ENCODE data around the gene INTS11.
"Not testable (repeated sequence)": the region's sequence is repeated elsewhere in the genome, so short reads cannot be mapped to it uniquely, and the experiment has no call there.

Gene INTS11

DNA sequence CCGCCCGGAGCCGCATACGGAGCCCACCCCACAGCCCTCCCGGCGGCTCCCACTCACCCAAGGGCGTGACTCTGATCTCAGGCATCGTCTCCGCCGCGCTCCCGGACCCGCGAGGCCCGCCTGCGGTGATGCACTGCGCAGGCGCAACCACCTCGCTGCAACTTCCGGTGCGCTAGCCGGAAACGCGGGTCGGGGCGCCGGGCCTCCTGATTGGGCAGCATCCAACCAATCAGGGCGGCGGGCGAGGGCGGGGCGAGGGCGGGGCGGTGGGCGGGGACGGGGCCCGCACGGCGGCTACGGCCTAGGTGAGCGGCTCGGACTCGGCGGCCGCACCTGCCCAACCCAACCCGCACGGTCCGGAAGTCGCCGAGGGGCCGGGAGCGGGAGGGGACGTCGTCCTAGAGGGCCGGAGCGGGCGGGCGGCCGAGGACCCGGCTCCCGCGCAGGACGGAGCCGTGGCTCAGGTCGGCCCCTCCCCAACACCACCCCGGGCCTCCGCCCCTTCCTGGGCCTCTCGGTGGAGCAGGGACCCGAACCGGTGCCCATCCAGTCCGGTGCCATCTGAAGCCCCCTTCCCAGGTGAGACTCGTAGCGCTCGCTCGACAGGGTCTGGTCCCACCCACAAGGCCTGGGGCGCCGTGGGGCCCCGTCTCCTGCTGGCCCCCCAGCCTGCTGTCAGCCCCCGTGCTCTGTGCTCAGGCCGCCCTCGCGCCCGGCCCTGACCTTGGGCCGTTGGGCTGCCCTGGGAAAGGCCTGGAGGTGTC lies at the start of gene INTS11, which contains the start of gene CPTP:
INTS11 (minus strand) TSS at position 137 of the 764 bp plus-strand sequence; CDS start at position 85, 52 bp downstream.
CPTP (plus strand) TSS at position 279 of the 764 bp plus-strand sequence. CDS start 2,109 bp downstream, outside the sequence.
- peak; percentile 89 to 92 for DNase-seq

DNA sequence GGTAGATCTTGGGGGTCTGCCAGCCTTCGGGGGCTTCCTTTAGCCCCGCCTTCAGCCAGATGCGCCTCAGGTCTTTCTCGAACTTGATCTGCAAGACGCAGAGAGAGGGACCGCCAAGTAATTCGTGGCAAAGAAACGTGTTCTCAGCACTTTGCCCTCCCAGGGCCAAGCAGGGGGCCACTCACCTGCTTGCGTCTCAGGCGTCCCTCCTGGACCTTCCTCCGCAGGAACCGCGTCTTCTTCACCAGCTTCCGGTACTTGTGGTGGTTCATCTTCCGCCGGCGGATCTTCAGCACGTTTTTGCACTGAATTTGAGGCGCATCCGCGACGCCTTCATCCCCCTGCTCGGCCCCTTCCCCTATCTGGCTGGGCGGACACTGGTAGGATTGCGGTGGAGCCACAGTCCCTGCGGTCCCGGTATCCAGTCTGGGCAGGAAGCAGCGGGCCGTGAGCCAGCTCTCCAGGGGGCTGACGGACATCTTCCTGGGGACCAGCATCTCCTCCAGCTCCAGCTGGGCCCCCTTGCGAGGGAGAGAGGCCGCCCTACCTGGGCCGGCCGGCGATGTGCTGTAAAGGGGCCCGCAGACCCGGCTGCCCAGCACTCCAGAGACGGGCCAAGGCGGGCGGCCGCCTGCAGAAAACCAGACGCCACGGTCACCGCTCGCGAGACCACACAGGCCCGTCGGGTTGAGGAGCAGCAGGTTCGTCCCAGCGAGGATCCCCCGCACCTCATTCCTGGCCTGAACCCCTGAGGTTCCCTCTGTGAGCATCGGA lies 49.5 kb upstream of the INTS11 start:
- no peak for DNase-seq

DNA sequence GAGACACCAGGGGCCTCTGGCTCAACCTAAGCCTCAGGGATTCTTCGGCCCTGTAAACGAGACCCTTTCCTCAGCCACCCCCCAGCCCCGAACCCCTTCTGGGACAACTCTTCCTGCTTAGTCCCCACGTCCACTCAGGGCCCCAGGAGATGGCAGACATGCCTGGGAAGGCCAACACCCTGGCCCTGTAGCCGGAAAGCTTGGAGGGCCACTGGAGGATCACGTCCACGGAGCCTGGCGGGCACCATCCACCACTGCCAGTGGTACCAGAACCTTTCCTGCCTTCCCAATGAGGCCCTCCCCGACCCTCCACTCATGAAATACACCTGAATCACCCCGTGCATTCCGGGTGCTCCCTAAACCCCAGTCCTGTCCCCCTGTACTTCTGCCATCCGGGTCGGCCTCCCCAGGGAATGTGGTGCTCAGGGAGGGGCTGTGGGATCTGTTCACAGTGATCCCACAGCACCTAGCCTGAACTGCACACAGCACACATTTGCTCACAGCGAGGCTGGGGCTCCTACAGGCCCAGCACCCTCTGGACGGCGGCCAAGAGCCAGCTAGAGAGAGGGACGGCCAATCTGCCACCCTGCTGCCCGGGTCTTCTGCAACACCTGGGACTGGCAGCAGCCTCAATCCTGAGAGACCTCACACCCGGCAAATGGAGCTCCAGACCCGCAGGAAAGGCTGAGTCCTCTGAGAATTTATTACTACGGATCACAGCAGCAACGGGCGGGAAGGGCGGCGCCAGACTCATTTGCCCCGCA lies 48.8 kb upstream of the INTS11 start:
- DNase-seq = no peak

DNA sequence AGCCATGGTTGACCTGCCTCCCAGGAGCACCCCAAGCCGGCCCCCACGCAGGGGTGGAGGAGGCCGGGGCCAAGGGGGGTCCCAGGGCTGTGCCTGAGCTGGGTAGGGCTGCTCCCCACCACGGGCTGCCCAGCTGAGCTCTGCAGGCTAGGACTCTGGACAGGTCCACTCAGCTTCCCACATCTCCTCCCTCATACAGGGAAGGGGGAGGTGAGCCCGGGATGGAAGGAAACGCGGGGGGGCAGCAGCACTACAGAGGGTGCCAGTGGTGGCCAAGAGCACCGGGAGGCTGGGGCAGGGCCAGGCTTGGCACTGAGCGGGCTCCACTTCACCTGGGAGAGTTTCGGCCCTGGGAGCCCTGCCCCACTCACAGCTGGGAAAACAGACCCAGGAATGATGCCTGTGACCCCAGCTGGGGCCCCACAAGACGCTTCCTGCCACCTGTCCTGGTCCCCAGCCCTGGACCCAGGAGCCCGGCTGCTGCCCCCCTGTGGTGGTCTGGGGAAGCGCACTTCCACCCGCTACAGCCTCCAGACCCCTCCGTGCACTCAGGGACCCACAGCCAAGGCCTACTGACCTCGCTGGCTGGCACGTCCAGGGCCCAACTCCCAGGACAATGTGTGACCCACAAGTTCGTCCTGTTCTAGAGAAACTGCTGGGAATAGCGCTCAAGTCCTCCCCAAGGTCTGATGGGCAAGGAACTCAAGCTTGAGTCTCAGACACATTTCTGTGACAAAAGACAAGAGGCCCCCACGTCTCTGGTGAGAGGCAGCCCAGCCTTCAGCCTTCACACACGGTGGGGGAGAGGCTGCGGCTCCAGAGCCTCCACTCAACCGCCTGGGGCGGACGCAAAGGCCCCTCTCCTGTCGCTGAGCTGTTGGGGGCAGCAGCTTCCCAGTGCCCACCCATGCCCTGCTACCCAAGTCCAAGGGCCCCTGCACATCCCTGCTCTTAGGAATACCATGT lies 47.6 kb upstream of the INTS11 start:
- peak; percentile 77 to 87 for DNase-seq

DNA sequence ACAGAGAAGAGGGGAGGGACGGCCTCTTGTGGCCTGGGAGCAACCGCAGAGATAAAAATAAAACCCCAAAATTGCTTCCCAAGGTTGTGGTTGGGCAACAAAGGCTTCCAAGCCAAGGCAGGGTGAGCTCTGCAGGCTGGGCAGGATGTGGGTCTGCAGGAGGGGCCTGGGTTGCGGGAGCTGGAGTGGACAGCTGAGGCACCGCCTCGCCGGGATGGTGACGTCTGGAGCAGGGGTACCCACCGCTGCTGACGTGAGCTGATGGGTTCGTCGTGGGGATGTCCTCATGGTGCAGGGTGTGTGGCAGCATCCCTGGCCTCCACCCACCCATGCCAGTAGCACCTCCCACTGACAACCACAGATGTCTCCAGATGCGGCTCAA lies 46.9 kb upstream of the INTS11 start:
- no peak for DNase-seq

DNA sequence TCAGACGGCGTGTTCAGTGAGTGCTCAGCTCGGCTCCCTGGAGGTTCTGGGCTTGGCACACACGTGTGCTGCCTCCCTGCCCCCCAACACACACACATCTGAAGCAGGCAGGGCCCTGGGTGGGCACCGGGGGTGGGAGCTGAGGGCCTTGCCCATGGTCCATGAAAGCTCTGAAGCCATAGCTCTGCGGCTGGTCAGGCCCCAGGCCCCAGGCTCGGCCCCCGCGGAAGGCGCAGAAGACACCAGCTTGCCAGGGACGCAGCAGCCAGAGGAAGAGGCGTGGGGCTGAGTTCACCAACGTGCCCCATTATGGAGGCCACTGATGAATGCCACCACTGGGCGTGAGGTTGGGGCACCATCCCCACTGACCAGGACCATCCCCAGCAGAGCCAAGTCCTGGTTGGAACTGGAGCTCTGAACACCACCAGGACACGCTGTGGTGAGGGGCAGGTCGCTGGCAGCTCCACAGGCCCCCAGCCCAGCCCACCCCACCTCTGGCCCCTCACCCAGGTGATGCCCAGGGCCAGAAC lies 46.4 kb upstream of the INTS11 start:
- DNase-seq = no peak

DNA sequence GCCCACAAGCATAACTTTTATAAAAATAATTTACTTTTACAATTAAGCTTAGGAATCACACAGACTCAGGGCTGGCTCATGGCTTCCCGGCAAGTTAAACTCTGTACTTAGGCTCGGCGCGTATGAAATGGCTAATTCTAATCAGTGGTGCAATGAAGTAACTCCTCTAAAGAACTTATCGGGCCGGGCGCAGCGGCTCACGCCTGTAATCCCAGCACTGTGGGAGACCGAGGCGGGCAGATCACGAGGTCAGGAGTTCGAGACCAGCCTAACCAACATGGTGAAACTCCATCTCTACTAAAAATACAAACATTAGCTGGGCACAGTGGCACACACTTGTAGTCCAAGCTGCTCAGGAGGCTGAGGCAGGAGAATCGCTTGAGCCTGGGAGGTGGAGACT lies 45.6 kb upstream of the INTS11 start:
- not testable (repeated sequence) for DNase-seq

DNA sequence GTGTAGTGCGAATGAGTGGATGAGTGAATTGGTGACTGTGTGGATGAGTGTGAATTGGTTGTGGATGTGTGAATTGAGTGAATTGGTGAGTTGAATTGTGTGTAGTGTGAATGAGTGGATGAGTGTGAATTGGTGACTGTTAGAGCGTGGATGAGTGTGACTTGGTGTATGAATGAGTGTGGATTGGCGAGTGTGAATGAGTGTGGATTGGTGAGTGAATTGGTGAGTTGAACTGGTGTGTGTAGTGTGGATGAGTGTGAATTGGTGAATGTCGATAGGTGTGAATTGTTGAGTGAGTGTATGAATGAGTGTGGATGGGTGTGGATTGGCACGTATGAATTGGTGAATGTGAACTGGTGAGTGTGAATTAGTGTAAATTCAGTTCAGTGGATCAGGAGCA lies 42.9 kb upstream of the INTS11 start:
- no peak for DNase-seq

DNA sequence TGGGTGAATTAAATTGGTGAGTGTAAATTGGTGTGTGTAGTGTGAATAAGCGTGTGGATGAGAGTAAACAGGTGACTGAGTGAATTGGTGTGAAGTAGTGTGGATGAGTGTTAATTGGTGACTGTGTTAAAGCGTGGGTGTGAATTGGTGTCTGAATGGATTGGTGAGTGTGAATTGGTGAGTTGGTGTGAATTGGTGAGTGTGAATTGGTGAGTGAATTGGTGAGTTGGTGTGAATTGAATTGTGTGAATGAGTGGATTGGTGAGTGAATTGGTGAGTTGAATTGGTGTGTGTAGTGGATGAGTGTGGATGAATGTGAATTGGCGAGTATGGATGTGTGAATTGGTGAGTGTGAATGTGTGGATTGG lies 42.2 kb upstream of the INTS11 start:
- no peak for DNase-seq

DNA sequence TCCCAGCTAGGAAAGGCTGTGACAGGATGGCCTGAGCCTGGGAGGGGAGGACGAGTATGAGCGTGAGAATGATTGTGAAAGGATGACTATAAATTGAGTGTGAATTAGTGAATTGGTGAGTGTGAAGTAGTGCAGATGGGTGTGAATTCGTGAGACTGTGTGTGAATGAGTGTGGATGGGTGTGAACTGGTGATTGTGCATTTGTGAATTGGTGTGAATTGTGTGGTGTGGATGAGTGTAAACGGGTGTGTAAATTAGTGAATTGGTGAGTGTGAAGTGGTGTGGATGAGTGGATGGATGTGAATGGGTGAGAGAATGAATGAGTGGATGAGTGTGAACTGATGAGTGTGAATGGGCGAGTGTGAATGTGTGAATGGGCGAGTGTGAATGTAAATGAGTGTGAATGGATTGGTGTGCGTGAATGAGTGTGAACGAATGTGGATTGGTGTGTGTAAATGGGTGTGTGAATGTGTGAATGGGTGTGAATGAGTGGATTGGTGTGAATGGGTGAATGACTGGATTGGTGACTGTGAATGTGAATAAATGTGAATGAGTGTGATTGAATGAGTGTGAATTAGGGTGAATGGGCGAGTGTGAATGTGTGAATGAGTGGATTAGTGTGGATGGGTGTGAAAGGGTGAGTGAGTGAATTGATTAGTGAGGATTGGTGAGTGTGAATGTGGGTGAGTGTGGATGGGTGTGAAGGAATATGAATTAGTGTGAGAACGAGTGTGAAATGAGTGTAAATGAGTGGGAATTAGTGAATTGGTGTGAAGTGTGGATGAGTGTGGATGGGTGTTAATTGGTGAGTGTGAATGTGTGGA lies 41.6 kb upstream of the INTS11 start:
- no peak for DNase-seq

DNA sequence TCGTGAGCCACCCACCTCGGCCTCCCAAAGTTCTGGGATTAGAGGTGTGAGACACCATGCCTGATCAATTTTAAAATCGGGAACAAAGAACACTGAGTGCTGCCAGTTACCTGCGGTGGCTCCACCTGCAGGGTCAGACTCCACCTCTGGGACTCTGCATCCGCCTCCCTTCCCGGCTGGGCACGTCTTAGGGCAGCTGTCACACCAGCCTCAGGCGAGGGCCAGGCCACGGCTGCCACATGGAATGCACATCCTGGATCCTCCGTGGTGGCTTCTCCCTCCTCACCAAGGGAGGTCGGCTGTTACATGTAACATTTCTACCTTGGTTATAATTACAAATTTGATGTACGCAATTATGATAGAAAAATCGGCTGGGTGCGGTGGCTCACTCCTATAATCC lies 39.8 kb upstream of the INTS11 start:
- DNase-seq = no peak

DNA sequence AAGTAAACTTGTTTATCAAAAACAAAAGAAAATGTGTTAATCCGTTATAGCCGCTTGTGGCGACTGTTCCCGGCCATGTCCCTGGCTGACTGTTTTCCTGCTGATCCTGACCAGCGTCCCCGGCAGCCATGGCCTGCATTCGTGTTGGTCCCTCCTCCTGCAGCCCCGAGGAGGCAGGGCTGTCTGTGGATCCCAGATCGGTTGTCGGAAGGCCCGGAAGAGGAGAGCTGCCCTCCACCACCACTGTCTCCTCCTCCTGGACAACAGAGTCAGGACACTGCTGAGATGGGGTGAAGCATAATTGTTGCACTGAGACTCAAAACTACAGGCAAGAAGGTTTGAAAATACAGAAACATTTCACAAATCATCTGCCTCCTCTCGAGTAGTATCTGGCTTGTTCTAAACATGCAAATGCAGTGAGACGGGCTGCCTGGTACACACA lies 37.5 kb upstream of the INTS11 start:
- no peak for DNase-seq

DNA sequence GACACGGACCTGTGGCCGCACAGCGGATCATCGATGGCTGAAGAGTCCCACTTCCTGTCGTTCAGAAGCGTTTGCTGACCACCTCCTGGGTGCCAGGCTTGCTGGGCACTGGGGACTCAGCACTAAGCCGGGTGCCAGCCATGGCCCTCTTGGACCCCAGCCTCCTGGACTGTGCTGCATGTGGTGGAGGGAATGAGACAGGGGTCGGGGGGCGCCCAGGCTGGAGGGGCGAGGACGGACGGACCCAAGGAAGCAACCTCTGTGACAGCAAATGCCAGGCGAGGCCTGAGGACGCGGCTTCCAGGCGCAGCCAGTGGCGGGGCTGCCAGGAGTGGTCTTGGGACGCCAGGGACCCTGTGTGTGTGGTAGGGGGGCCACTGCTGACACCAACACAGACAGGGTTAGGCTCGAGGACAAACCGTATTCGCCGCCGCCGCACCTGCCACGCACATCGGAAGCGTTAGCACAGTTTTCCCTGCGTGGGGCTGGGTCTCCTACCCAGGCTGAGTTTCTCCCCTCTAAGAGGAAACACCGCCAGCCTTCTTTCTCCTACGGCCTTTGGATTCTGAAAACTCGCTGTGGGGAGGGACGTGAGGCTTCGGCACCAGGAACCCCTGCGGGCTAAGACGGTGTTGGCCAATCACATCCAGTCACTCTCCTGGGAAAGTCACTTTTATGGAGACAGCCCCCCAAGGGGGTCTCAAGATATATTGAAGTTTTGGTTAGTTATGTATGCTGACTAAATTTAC lies 36.9 kb upstream of the INTS11 start:
- no peak for DNase-seq

DNA sequence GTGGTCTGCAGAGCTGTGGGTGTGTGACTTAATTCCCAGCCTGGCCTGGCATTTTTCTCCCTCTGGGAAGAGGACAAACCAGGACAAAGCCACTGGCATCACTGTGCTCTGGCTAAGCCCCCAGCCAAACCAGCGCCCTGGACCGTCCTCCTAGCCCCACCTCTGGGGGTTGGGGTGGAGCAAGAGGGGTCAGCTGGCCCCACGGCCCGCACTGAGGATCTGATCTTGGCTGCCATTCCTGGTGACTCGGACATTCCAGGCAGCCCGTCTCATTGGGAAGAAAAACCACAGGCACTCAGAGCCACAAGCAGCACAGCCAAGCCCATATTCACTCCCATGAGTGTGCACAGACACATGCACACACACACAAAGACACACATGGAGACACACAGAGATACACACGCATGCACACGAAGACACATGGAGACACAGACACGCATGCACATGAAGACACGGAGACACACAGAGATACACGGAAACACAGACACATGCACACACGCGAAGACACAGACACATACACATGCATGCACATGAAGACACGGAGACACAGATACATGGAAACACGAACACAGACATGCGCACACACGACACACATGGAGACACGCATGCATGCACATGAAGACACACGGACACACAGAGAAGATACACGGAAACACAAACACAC lies 36.2 kb upstream of the INTS11 start:
- no peak for DNase-seq

DNA sequence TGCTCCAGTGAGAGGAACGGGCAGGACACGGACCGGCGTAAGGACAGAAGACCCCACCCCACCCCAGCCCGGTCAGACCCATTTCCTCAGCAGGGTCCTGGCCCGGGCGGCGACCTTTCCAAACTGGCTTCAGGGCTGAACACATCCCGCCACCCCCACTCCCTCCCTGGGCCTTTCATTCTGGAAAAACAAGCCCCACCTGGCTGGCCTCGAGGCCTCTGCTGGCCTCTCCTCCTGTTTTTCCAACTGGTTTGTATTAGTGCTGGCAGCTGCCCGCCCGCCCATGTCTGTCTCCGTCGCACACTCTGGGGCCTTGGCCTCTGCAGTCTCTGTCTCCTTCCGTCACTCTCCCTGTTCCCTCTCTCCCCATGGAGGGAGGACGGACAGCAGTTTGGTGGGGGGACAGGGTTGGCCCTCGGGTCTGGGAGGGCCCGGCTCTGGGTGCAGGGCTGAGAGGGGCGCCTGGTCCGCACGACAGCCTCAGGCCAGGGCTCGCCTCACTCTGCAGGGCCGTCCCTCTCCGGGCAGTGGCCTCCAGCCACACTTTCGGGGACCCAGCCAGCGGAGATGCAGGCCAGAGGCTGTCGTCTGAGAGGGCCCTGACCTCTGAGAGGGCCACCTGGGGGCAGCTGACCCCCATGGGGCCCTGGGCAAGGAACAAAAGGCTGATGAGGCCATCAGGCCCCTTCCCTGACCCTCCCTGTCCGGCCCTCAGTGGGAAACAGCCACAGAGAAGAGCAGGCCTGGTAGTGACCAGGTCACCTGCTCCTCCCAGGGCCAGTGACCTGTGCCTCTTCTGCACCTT lies 35.4 kb upstream of the INTS11 start:
- no peak for DNase-seq

DNA sequence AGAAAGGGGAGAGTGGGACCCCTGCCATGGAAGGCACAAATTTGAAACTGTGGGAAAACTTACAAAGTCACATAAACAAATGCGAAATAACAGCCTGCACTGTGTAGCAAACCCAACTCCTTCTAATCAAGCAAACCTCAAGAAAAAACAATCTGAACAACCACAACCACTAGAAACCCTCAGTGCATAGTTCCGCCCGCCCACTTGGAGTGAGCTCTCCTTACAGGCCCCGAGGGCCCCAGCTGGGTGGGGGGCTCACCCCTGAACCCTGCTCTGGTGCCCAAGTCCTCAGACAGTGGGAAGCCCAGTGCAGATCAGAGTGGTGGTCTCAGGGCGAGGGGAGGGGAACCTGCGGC lies 34.8 kb upstream of the INTS11 start:
- DNase-seq = no peak

DNA sequence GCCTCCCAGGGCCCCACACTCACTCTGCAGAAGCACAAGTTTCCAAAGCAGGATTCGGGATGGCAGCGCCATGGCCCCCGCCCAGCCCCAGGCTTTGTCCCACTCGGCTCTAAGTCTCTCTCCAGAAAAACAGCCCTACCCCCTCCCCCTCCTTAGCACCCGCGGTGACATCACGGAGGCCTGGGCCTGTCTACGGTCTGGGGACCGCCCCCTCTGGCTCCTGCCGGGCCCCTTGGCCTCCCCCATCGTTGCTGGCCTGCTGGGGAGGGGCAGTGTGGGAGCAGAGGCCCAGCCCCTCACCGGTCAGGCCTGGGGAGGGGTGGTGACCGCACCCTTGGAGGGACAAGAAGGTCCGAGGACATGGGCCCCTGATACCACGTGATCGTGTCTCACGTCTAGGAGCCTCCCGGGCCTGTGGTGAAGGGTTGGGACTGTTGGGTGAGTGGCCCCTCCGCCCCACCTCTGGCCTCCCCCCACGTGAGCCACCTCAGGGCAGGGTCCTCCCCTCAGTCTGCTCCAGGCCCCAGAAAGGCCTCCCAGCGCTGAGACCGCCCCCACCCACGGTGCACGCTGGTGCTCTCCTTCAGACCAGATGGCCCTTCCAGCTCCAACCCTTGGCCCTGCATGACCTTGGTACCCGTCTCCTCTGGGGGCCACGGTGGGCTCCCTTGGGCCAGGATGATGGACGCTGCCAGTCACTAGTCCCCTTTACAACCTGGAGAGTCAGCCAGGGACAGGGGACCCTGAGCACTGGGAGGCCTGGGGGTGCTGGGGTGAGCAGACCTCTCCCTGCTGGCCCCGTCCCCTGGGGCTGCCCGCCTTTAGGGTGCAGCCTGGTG lies 34.2 kb upstream of the INTS11 start, which contains the start of gene MXRA8:
MXRA8 (minus strand) TSS at position 123 of the 839 bp plus-strand sequence; CDS start at position 72, 51 bp downstream.
- no peak for DNase-seq

Measured in NCI-H2081 (cell line).